ENCODE measurements around the gene GPR160. TPM values are rescaled to one million over a fixed set of nuclear protein-coding genes. Genes with fewer than 3 reads are reported as not detected.
A peak's percentile ranks its signal among the peaks of the same experiment; 100 is the strongest.

The GPR160 gene
- total and polyA plus RNA-seq, 2 donors (not counting 1 experiment from before 2014, with no cell fraction given) = 0.50 to 0.58 TPM

GRCh38 chr3:170000051-170000450 lies 37.7 kb upstream of the GPR160 start:
- Histone ChIP-seq H3K4me3 (replicated peaks in 1 of 4; ENCODE audit: control extremely low read depth in 1 of 4, insufficient read depth in 1 of 4, low read depth in 3 of 4, low read length in 4 of 4) (no peak overlapping the region), H3K36me3 (ENCODE audit: control insufficient read depth, insufficient read depth, low read length) (peaks cover 2% of the 10 kb centered on the region), H2AFZ (ENCODE audit: low read length) (no peak overlapping the region), H3K9me3 (ENCODE audit: control insufficient read depth, insufficient read depth, low read depth, low read length) (no peaks in the 10 kb centered on the region), H3K79me2 (ENCODE audit: control insufficient read depth, insufficient read depth, low read length) (no peaks in the 10 kb centered on the region), H3K4me1 (ENCODE audit: control insufficient read depth, extremely low read depth, insufficient read depth, low read length) (peaks cover 3% of the 10 kb centered on the region), H4K20me1 (ENCODE audit: control insufficient read depth, extremely low read depth, insufficient read depth, low read length) (no peaks in the 10 kb centered on the region), H3K4me2 (ENCODE audit: extremely low read depth, insufficient read depth, low read length) (no peak overlapping the region), H3K27me3 (ENCODE audit: control insufficient read depth, insufficient read depth, low read length) (no peaks in the 10 kb centered on the region), H3K27ac (ENCODE audit: insufficient read depth, low read length) (no peak overlapping the region), H3K9ac (ENCODE audit: insufficient read depth, low read length) (no peak overlapping the region)
- DNase-seq (ENCODE audit: low read depth in 2 of 2) = no peak
- TF ChIP-seq EZH2 (IDR thresholded peaks at IDR 0.05; ENCODE audit: low read length, missing control alignments) (no peak), CTCF (conservative IDR thresholded peaks at IDR 0.05 in 1 of 2, IDR thresholded peaks at IDR 0.05 in 1 of 2; ENCODE audit: low read depth in 1 of 2, low read length in 2 of 2) (no peak)

GRCh38 chr3:170002231-170002630 lies 35.6 kb upstream of the GPR160 start:
- Histone ChIP-seq H4K20me1 (ENCODE audit: control insufficient read depth, extremely low read depth, insufficient read depth, low read length) (no peaks in the 10 kb centered on the region), H3K36me3 (ENCODE audit: control insufficient read depth, insufficient read depth, low read length) (no peaks in the 10 kb centered on the region), H3K4me1 (ENCODE audit: control insufficient read depth, extremely low read depth, insufficient read depth, low read length) (peaks cover 3% of the 10 kb centered on the region), H3K4me3 (replicated peaks in 1 of 4; ENCODE audit: control extremely low read depth in 1 of 4, insufficient read depth in 1 of 4, low read depth in 3 of 4, low read length in 4 of 4) (no peak overlapping the region), H3K4me2 (ENCODE audit: extremely low read depth, insufficient read depth, low read length) (no peak overlapping the region), H2AFZ (ENCODE audit: low read length) (peak overlapping the region; percentile 43), H3K27me3 (ENCODE audit: control insufficient read depth, insufficient read depth, low read length) (no peaks in the 10 kb centered on the region), H3K79me2 (ENCODE audit: control insufficient read depth, insufficient read depth, low read length) (no peaks in the 10 kb centered on the region), H3K27ac (ENCODE audit: insufficient read depth, low read length) (no peak overlapping the region), H3K9me3 (ENCODE audit: control insufficient read depth, insufficient read depth, low read depth, low read length) (no peaks in the 10 kb centered on the region), H3K9ac (ENCODE audit: insufficient read depth, low read length) (no peak overlapping the region)
- no peak for DNase-seq (ENCODE audit: low read depth in 2 of 2)
- no peak for TF ChIP-seq CTCF (conservative IDR thresholded peaks at IDR 0.05 in 1 of 2, IDR thresholded peaks at IDR 0.05 in 1 of 2; ENCODE audit: low read depth in 1 of 2, low read length in 2 of 2)
- no peak for TF ChIP-seq EZH2 (IDR thresholded peaks at IDR 0.05; ENCODE audit: low read length, missing control alignments)

GRCh38 chr3:170002879-170003278 lies 34.9 kb upstream of the GPR160 start:
- no peak overlapping the region for H2AFZ ChIP-seq (ENCODE audit: low read length)
- no peak overlapping the region for H3K27ac ChIP-seq (ENCODE audit: insufficient read depth, low read length)
- no peaks in the 10 kb centered on the region for H3K36me3 ChIP-seq (ENCODE audit: control insufficient read depth, insufficient read depth, low read length)
- no peak overlapping the region for H3K9ac ChIP-seq (ENCODE audit: insufficient read depth, low read length)
- no peaks in the 10 kb centered on the region for H3K79me2 ChIP-seq (ENCODE audit: control insufficient read depth, insufficient read depth, low read length)
- H3K9me3 ChIP-seq (ENCODE audit: control insufficient read depth, insufficient read depth, low read depth, low read length) = no peaks in the 10 kb centered on the region
- peaks cover 3% of the 10 kb centered on the region for H3K4me1 ChIP-seq (ENCODE audit: control insufficient read depth, extremely low read depth, insufficient read depth, low read length)
- no peaks in the 10 kb centered on the region for H3K27me3 ChIP-seq (ENCODE audit: control insufficient read depth, insufficient read depth, low read length)
- no peak overlapping the region for H3K4me2 ChIP-seq (ENCODE audit: extremely low read depth, insufficient read depth, low read length)
- H3K4me3 ChIP-seq (replicated peaks in 1 of 4; ENCODE audit: control extremely low read depth in 1 of 4, insufficient read depth in 1 of 4, low read depth in 3 of 4, low read length in 4 of 4) = no peak overlapping the region
- no peaks in the 10 kb centered on the region for H4K20me1 ChIP-seq (ENCODE audit: control insufficient read depth, extremely low read depth, insufficient read depth, low read length)
- no peak for DNase-seq (ENCODE audit: low read depth in 2 of 2)
- no peak for TF ChIP-seq CTCF (conservative IDR thresholded peaks at IDR 0.05 in 1 of 2, IDR thresholded peaks at IDR 0.05 in 1 of 2; ENCODE audit: low read depth in 1 of 2, low read length in 2 of 2)
- no peak for TF ChIP-seq EZH2 (IDR thresholded peaks at IDR 0.05; ENCODE audit: low read length, missing control alignments)
